Kasumi-1 (cell line): ENCODE data around the gene CREG2.

Source experiments
- DNase-seq, 2 experiments: peaks; one replicate each; lab custom pipeline; 2025; lab: John Stamatoyannopoulos, UW

CREG2 gene

GRCh38 chr2:101387151-101387834 lies at the start of gene CREG2:
Gene CREG2, minus strand, starts transcription at chr2:101387503. Its CDS starts 46 bp downstream, at chr2:101387457.
- DNase-seq = peak; percentile 30 to 32

- DNase-seq = no peak
Observed at GRCh38 chr2:101435001-101435862, 47.9 kb upstream of the CREG2 start.

- DNase-seq = no peak
Observed at GRCh38 chr2:101433465-101433864, 46.2 kb upstream of the CREG2 start.

- DNase-seq = no peak
Observed at GRCh38 chr2:101432411-101433181, 45.3 kb upstream of the CREG2 start.

- DNase-seq = no peak
Observed at GRCh38 chr2:101431486-101431885, 44.2 kb upstream of the CREG2 start.

GRCh38 chr2:101430156-101430555 lies 42.9 kb upstream of the CREG2 start:
- no peak for DNase-seq

GRCh38 chr2:101429453-101429852 lies 42.1 kb upstream of the CREG2 start:
- DNase-seq = no peak

- no peak for DNase-seq
Observed at GRCh38 chr2:101428422-101429176, 41.3 kb upstream of the CREG2 start.

- DNase-seq = no peak
Observed at GRCh38 chr2:101427743-101428142, 40.4 kb upstream of the CREG2 start.

GRCh38 chr2:101427240-101427639 lies 39.9 kb upstream of the CREG2 start:
- no peak for DNase-seq

GRCh38 chr2:101426822-101427221 lies 39.5 kb upstream of the CREG2 start:
- DNase-seq = no peak

GRCh38 chr2:101420623-101421022 lies 33.3 kb upstream of the CREG2 start:
- DNase-seq = no peak

GRCh38 chr2:101419096-101419663 lies 31.9 kb upstream of the CREG2 start:
- DNase-seq = peak; percentile 76 to 77

- DNase-seq = no peak
Observed at GRCh38 chr2:101418460-101419095, 31.3 kb upstream of the CREG2 start.

GRCh38 chr2:101416609-101417008 lies 29.3 kb upstream of the CREG2 start:
- no peak for DNase-seq

GRCh38 chr2:101415884-101416283 lies 28.6 kb upstream of the CREG2 start:
- no peak for DNase-seq

- DNase-seq = no peak
Observed at GRCh38 chr2:101415220-101415619, 27.9 kb upstream of the CREG2 start.

- DNase-seq = no peak
Observed at GRCh38 chr2:101412092-101412694, 24.9 kb upstream of the CREG2 start.

- no peak for DNase-seq
Observed at GRCh38 chr2:101410746-101411145, 23.4 kb upstream of the CREG2 start.

GRCh38 chr2:101410114-101410513 lies 22.8 kb upstream of the CREG2 start:
- DNase-seq = no peak

- no peak for DNase-seq
Observed at GRCh38 chr2:101409699-101410098, 22.4 kb upstream of the CREG2 start.
